CD14-positive monocyte (primary cell): ENCODE data around the gene CDH13. TPM values are rescaled to one million over a fixed set of nuclear protein-coding genes. Genes with fewer than 3 reads are reported as not detected.

ENCODE experiments used
- DNase-seq, 3 donors: peaks; one replicate each; pipeline ENCODE4 v3.0.0-alpha.2; 2011 to 2022
- H2AFZ ChIP-seq: 2 replicates; pipeline ENCODE4 v1.6.0; 2012; ENCODE audit warnings: mild to moderate bottlenecking, low read depth, low read length, inconsistent platforms; ENCODE audit not compliant: insufficient read depth, poor library complexity, severe bottlenecking
- H3K27ac ChIP-seq, 2 donors: 1 replicate in 1 of 2; 2 replicates in 1 of 2; pipeline ENCODE4 v1.5.1; 2012 to 2013; ENCODE audit warnings: low read length in 2 of 2, control low read depth in 1 of 2, inconsistent platforms in 1 of 2, low read depth in 1 of 2, mild to moderate bottlenecking in 1 of 2
- H3K27me3 ChIP-seq, 2 donors: one replicate each; pipeline versions ENCODE4 v1.6.0 to v1.6.1; 2011 to 2013; ENCODE audit warnings: low read length in 2 of 2; ENCODE audit not compliant: control insufficient read depth in 2 of 2, insufficient read depth in 2 of 2
- H3K36me3 ChIP-seq, 2 donors: replicated peaks in 1 of 2; 1 replicate in 1 of 2; 2 replicates in 1 of 2; pipeline versions ENCODE4 v1.5.1 to v1.6.1; 2012 to 2013; ENCODE audit warnings: low read length in 2 of 2, control low read depth in 1 of 2, inconsistent platforms in 1 of 2, mild to moderate bottlenecking in 1 of 2; ENCODE audit not compliant: insufficient read depth in 2 of 2, control insufficient read depth in 1 of 2
- H3K4me1 ChIP-seq, 2 donors: 1 replicate in 1 of 2; 2 replicates in 1 of 2; pipeline versions ENCODE4 v1.5.1 to v1.6.1; 2012 to 2013; ENCODE audit warnings: low read length in 2 of 2, control low read depth in 1 of 2, inconsistent platforms in 1 of 2, mild to moderate bottlenecking in 1 of 2, moderate library complexity in 1 of 2; ENCODE audit not compliant: insufficient read depth in 2 of 2, control insufficient read depth in 1 of 2
- H3K4me2 ChIP-seq: replicated peaks from 2 replicates; pipeline ENCODE3; 2012; ENCODE audit warnings: low read length, moderate library complexity, mild to moderate bottlenecking; ENCODE audit not compliant: poor library complexity, severe bottlenecking; ENCODE audit errors: extremely low read depth
- H3K4me3 ChIP-seq, 3 experiments: fragments of 200-600 bp in 1 of 3; sonication (generic) in 1 of 3; replicated peaks in 1 of 3; 1 replicate in 2 of 3; 2 replicates in 1 of 3; pipeline ENCODE4 v1.5.1; 2011 to 2013; ENCODE audit warnings: low read length in 3 of 3, mild to moderate bottlenecking in 3 of 3, control low read depth in 2 of 3, low read depth in 2 of 3, inconsistent platforms in 1 of 3, moderate library complexity in 1 of 3
- H3K79me2 ChIP-seq: 2 replicates; pipeline ENCODE4 v1.6.0; 2012; ENCODE audit warnings: mild to moderate bottlenecking, control low read depth, inconsistent platforms, low read length, moderate library complexity; ENCODE audit not compliant: insufficient read depth
- H3K9ac ChIP-seq: 2 replicates; pipeline ENCODE4 v1.6.0; 2017; ENCODE audit warnings: low read length, mild to moderate bottlenecking; ENCODE audit not compliant: insufficient read depth, poor library complexity, severe bottlenecking
- H3K9me3 ChIP-seq, 2 donors: replicated peaks in 1 of 2; 1 replicate in 1 of 2; 2 replicates in 1 of 2; pipeline versions ENCODE4 v1.5.1 to v1.6.1; 2012 to 2013; ENCODE audit warnings: low read length in 2 of 2, control low read depth in 1 of 2; ENCODE audit not compliant: control insufficient read depth in 1 of 2, insufficient read depth in 1 of 2
- H4K20me1 ChIP-seq: 2 replicates; pipeline ENCODE4 v1.6.0; 2012; ENCODE audit warnings: mild to moderate bottlenecking, low read length, control low read depth, moderate library complexity; ENCODE audit not compliant: insufficient read depth
- H3K27ac Mint-ChIP-seq, 7 donors: one replicate each; pipeline ENCODE4 v1.8.0; 2020; ENCODE audit warnings: mild to moderate bottlenecking in 7 of 7, mixed read lengths in 7 of 7, moderate library complexity in 6 of 7, inconsistent platforms in 2 of 7
- H3K27me3 Mint-ChIP-seq, 3 donors: one replicate each; pipeline ENCODE4 v1.8.0; 2021 to 2022; ENCODE audit warnings: low read depth in 3 of 3, mild to moderate bottlenecking in 3 of 3, mixed read lengths in 3 of 3, moderate library complexity in 3 of 3, inconsistent platforms in 1 of 3
- H3K36me3 Mint-ChIP-seq, 2 donors: one replicate each; pipeline ENCODE4 v1.8.0; 2020; ENCODE audit warnings: mixed read lengths in 2 of 2, inconsistent platforms in 1 of 2, mild to moderate bottlenecking in 1 of 2
- H3K4me1 Mint-ChIP-seq: one replicate; pipeline ENCODE4 v1.8.0; 2020; ENCODE audit warnings: mild to moderate bottlenecking, mixed read lengths
- H3K4me3 Mint-ChIP-seq, 2 donors: one replicate each; pipeline ENCODE4 v1.8.0; 2020; ENCODE audit warnings: mild to moderate bottlenecking in 2 of 2, mixed read lengths in 2 of 2, moderate library complexity in 1 of 2
- H3K9me3 Mint-ChIP-seq, 7 donors: one replicate each; pipeline ENCODE4 v1.8.0; 2020 to 2022; ENCODE audit warnings: mixed read lengths in 7 of 7, mild to moderate bottlenecking in 6 of 7, moderate library complexity in 6 of 7, inconsistent platforms in 2 of 7
- WGBS: methylation state at CpG from one replicate; pipeline ENCODE4 v1.1.5; 2013; ENCODE audit warnings: missing lambda C conversion rate; ENCODE audit not compliant: insufficient coverage; 5-methylcytosine and 5-hydroxymethylcytosine counted together
- intact Hi-C, 2 donors: fragments of 100-400 bp; cut with micrococcal nuclease; formaldehyde crosslinking; loops; one replicate each; pipeline versions ENCODE4 v1.15.0 to v1.15.1; 2023
- polyA plus RNA-seq, 3 donors: library from polyadenylated mRNA; depleted of rRNA in 1 of 3; unstranded in 2 of 3; stranded (reverse) in 1 of 3; fragments of 300-500 nt in 2 of 3; fragments of >200 nt in 1 of 3; fragmentation: Illumina TruSeq in 2 of 3; gene quantifications; 1 replicate in 2 of 3; 2 replicates in 1 of 3; pipeline ENCODE4 v1.2.3, GENCODE V29; 2012 to 2021
- TF ChIP-seq, protein P1 (sequence below): fragments of 200-600 bp; IDR thresholded peaks from one replicate; pipeline ENCODE4 v1.8.0; 2022; ENCODE audit warnings: antibody characterized with exemption, mild to moderate bottlenecking

The CDH13 gene
- polyA plus RNA-seq, 3 donors = 0.13 to 0.19 TPM; not detected in 1

DNA sequence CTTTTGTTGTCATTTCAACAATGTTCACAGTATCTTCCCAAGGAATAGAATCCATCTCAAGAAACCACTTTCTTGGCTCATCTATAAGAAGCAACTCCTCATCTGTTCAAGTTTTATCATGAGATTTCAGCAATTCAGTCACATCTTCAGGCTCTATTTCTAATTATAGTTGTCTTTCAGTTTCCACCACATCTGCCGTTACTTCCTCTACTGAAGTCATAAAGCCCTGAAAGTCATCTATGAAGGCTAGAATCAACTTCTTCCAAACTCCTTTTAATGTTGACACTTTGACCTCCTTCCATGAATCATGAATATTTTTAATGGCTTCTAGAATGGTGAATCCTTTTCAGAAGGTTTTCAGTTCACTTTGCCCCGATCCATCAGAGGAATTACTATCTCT is 102.1 kb downstream of the CDH13 start:
- Histone ChIP-seq H3K27ac (no peak overlapping the region), H4K20me1 (no peaks in the 10 kb centered on the region), H3K4me3 (no peak overlapping the region), H3K9ac (no peak overlapping the region), H2AFZ (no peak overlapping the region), H3K9me3 (peaks cover 0 to 5% of the 10 kb centered on the region in 2 donors), H3K4me2 (no peak overlapping the region), H3K27me3 (no peaks in the 10 kb centered on the region), H3K79me2 (no peaks in the 10 kb centered on the region), H3K36me3 (no peaks in the 10 kb centered on the region), H3K4me1 (no peaks in the 10 kb centered on the region)
- TF ChIP-seq, protein P1, sequence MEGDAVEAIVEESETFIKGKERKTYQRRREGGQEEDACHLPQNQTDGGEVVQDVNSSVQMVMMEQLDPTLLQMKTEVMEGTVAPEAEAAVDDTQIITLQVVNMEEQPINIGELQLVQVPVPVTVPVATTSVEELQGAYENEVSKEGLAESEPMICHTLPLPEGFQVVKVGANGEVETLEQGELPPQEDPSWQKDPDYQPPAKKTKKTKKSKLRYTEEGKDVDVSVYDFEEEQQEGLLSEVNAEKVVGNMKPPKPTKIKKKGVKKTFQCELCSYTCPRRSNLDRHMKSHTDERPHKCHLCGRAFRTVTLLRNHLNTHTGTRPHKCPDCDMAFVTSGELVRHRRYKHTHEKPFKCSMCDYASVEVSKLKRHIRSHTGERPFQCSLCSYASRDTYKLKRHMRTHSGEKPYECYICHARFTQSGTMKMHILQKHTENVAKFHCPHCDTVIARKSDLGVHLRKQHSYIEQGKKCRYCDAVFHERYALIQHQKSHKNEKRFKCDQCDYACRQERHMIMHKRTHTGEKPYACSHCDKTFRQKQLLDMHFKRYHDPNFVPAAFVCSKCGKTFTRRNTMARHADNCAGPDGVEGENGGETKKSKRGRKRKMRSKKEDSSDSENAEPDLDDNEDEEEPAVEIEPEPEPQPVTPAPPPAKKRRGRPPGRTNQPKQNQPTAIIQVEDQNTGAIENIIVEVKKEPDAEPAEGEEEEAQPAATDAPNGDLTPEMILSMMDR = no peak
- H3K4me1 Mint-ChIP-seq = peaks cover 2% of the 10 kb centered on the region
- no peaks in the 10 kb centered on the region for H3K27me3 Mint-ChIP-seq
- peaks cover 0 to 13% (median 6%) of the 10 kb centered on the region in 7 donors for H3K9me3 Mint-ChIP-seq
- no peak overlapping the region for H3K4me3 Mint-ChIP-seq
- H3K27ac Mint-ChIP-seq = no peak overlapping the region
- no peaks in the 10 kb centered on the region for H3K36me3 Mint-ChIP-seq
- no CpG with 5 or more reads among the region's 2 CpGs for WGBS
- no peak for DNase-seq
- intact Hi-C loops = no loop called here

DNA sequence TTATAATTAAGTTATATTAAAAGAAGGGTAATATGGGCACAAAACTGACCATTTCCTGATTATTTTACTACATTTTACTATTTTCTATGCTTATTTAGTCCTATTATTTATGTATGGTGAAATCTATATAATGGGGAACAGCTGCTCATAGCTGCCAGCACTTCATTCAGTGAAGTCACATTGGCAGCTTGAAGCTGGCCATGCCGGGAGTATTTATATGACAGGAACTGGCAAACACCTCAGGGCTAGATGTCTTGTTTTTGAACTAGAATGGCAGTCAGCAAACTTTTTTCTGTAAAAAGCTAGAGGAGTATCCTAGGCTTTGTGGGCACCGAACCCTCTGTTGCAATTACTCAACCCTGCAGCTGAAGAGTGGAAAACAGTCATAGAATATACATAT is 104.1 kb downstream of the CDH13 start:
- Histone ChIP-seq H3K36me3 (no peaks in the 10 kb centered on the region), H4K20me1 (no peaks in the 10 kb centered on the region), H3K79me2 (no peaks in the 10 kb centered on the region), H3K27me3 (no peaks in the 10 kb centered on the region), H3K9ac (no peak overlapping the region), H3K4me1 (no peaks in the 10 kb centered on the region), H3K4me3 (no peak overlapping the region), H3K27ac (no peak overlapping the region), H2AFZ (no peak overlapping the region), H3K4me2 (no peak overlapping the region), H3K9me3 (peaks cover 0 to 5% of the 10 kb centered on the region in 2 donors)
- H3K27me3 Mint-ChIP-seq = peaks cover 0 to 1% (median 0%) of the 10 kb centered on the region in 3 donors
- H3K4me1 Mint-ChIP-seq = peaks cover 2% of the 10 kb centered on the region
- no peak for DNase-seq
- intact Hi-C loops = no loop called here
- H3K27ac Mint-ChIP-seq = no peak overlapping the region
- no peaks in the 10 kb centered on the region for H3K36me3 Mint-ChIP-seq
- WGBS = 90% methylated on average over 1 of the region's 2 CpGs
- peaks cover 0 to 14% (median 6%) of the 10 kb centered on the region in 7 donors for H3K9me3 Mint-ChIP-seq
- TF ChIP-seq, protein P1 = no peak
- H3K4me3 Mint-ChIP-seq = no peak overlapping the region
